Measurements from ENCODE around the gene SEMA6D.
"Not testable (repeated sequence)": the region's sequence is repeated elsewhere in the genome, so short reads cannot be mapped to it uniquely, and the experiment has no call there.

Gene SEMA6D

GRCh38 chr15:47715856-47716445 is 1.4 kb upstream of the SEMA6D start:
- no peak for DNase-seq (ENCODE audit: low read depth in 2 of 2, low spot score in 1 of 2)

- no peak for DNase-seq (ENCODE audit: low read depth in 2 of 2, low spot score in 1 of 2)
Measured at GRCh38 chr15:47716516-47716915, 789 bp upstream of the SEMA6D start.

GRCh38 chr15:47718497-47719437 is 1.5 kb downstream of the SEMA6D start:
- no peak for DNase-seq (ENCODE audit: low read depth in 2 of 2, low spot score in 1 of 2)

- no peak for DNase-seq (ENCODE audit: low read depth in 2 of 2, low spot score in 1 of 2)
Measured at GRCh38 chr15:47719730-47720129, 2.4 kb downstream of the SEMA6D start.

GRCh38 chr15:47720555-47720954 is 3.2 kb downstream of the SEMA6D start:
- no peak for DNase-seq (ENCODE audit: low read depth in 2 of 2, low spot score in 1 of 2)

- no peak for DNase-seq (ENCODE audit: low read depth in 2 of 2, low spot score in 1 of 2)
Measured at GRCh38 chr15:47721676-47722075, 4.4 kb downstream of the SEMA6D start.

GRCh38 chr15:47724346-47724745 is 7.0 kb downstream of the SEMA6D start:
- no peak for DNase-seq (ENCODE audit: low read depth in 2 of 2, low spot score in 1 of 2)

- no peak for DNase-seq (ENCODE audit: low read depth in 2 of 2, low spot score in 1 of 2)
Measured at GRCh38 chr15:47725051-47725450, 7.7 kb downstream of the SEMA6D start.

- no peak for DNase-seq (ENCODE audit: low read depth in 2 of 2, low spot score in 1 of 2)
Measured at GRCh38 chr15:47725906-47726305, 8.6 kb downstream of the SEMA6D start.

GRCh38 chr15:47726399-47726823 is 9.1 kb downstream of the SEMA6D start:
- no peak for DNase-seq (ENCODE audit: low read depth in 2 of 2, low spot score in 1 of 2)

- no peak for DNase-seq (ENCODE audit: low read depth in 2 of 2, low spot score in 1 of 2)
Measured at GRCh38 chr15:47727137-47727536, 9.8 kb downstream of the SEMA6D start.

- no peak for DNase-seq (ENCODE audit: low read depth in 2 of 2, low spot score in 1 of 2)
Measured at GRCh38 chr15:47727676-47728075, 10.4 kb downstream of the SEMA6D start.

- DNase-seq (ENCODE audit: low read depth in 2 of 2, low spot score in 1 of 2) = no peak
Measured at GRCh38 chr15:47728426-47728825, 11.1 kb downstream of the SEMA6D start.

GRCh38 chr15:47728886-47729285 is 11.6 kb downstream of the SEMA6D start:
- DNase-seq (ENCODE audit: low read depth in 2 of 2, low spot score in 1 of 2) = no peak

GRCh38 chr15:47731230-47731629 is 13.9 kb downstream of the SEMA6D start:
- DNase-seq (ENCODE audit: low read depth in 2 of 2, low spot score in 1 of 2) = no peak

- DNase-seq (ENCODE audit: low read depth in 2 of 2, low spot score in 1 of 2) = no peak
Measured at GRCh38 chr15:47732248-47732647, 14.9 kb downstream of the SEMA6D start.

- DNase-seq (ENCODE audit: low read depth in 2 of 2, low spot score in 1 of 2) = no peak
Measured at GRCh38 chr15:47733085-47733484, 15.8 kb downstream of the SEMA6D start.

GRCh38 chr15:47736143-47736786 is 19.0 kb downstream of the SEMA6D start:
- DNase-seq (ENCODE audit: low read depth in 2 of 2, low spot score in 1 of 2) = no peak

- DNase-seq (ENCODE audit: low read depth in 2 of 2, low spot score in 1 of 2) = no peak
Measured at GRCh38 chr15:47737477-47737876, 20.2 kb downstream of the SEMA6D start.

GRCh38 chr15:47738144-47738825 is 21.0 kb downstream of the SEMA6D start:
- not testable (repeated sequence) for DNase-seq (ENCODE audit: low read depth in 2 of 2, low spot score in 1 of 2)

GRCh38 chr15:47741082-47741481 is 23.8 kb downstream of the SEMA6D start:
- no peak for DNase-seq (ENCODE audit: low read depth in 2 of 2, low spot score in 1 of 2)
